Epithelial cell of esophagus (primary cell): ENCODE measurements around the gene PDE4B.

Experiments used
- DNase-seq: peaks from one replicate; pipeline ENCODE4 v3.0.0; 2010; ENCODE audit warnings: low read depth
- H3K4me3 ChIP-seq: 2 replicates; pipeline ENCODE4 v1.5.1; 2011; ENCODE audit warnings: mild to moderate bottlenecking, low read length, control low read depth
- CTCF ChIP-seq: IDR thresholded peaks from 2 replicates; pipeline ENCODE4 v1.5.1; 2011; ENCODE audit warnings: low read depth, mild to moderate bottlenecking, low read length, control low read depth, inconsistent platforms; ENCODE audit not compliant: insufficient read depth; ENCODE audit errors: missing control alignments

The PDE4B gene

GRCh38 chr1:66282891-66283621 lies 490.4 kb downstream of the PDE4B start:
- no peak overlapping the region for H3K4me3 ChIP-seq
- no peak for TF ChIP-seq CTCF
- DNase-seq, result no peak

DNA sequence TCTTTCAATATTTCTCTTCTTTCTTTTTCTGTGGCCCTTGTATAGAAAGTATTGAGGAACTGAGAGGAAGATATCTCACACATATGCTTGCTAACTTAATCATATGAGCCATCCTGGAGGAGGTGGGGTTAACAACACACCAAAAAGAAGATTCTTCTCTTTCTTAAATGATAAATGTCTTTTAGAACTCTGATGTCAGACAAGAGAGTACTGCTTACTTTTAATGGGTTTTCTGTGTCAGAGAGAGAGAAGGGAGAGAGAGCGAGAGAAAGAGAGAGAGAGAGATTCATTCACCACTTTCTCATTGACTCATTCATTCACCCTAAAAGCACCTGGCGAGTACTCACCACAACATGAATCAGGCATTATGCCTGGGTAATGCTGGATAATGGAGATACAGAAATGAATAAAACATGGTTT lies 490.9 kb downstream of the PDE4B start:
- peak; percentile 84 for DNase-seq

DNA sequence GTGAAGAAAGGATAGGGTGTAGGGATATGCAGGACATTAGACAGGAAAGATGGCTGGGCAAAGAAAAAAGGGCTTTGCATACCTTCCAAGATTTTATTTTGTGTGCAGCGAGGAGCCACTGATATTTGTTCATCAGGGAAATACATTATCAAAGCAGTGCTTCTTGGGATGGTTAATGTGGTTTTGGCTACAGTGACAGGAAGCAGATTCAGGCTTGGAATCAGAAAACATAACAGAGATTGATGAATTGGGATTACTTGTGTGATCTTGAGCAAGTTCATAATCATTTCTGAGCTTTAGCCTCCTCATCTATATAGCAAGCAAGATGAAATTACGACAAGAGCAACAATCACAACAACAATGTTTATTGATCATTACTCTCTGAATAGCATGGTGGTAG lies 492.1 kb downstream of the PDE4B start:
- no peak overlapping the region for H3K4me3 ChIP-seq
- no peak for TF ChIP-seq CTCF
- DNase-seq, result no peak

More for the DNA sequence above, 490.9 kb downstream of the PDE4B start:
- no peak for TF ChIP-seq CTCF
- H3K4me3 ChIP-seq, result no peak overlapping the region

- no peak overlapping the region for H3K4me3 ChIP-seq
- no peak for TF ChIP-seq CTCF
- DNase-seq, result peak; percentile 19
These were observed 493.0 kb downstream of the PDE4B start for GRCh38 chr1:66285618-66286270.

DNA sequence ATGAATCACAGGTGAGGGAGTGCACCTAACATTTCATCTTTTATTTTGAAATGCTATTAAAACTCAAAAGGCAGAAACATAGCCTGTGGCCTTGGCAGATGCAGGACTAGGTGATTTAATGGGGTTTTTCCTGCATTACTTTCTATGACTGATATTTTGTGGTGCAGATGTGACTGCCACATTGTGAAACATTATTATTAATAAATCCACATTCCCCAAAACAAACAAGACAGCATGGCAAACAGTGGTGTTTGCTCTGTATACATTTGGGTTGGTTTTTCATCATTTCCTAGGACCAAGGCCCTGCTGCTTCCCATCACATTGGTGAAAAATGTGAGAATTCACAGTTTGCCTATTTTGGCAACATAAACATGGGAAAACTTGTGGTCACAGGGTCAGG lies 493.6 kb downstream of the PDE4B start:
- peak; percentile 77 for DNase-seq
- no peak for TF ChIP-seq CTCF
- no peak overlapping the region for H3K4me3 ChIP-seq

- H3K4me3 ChIP-seq, result no peak overlapping the region
- no peak for DNase-seq
- TF ChIP-seq CTCF, result no peak
These were observed 495.4 kb downstream of the PDE4B start for GRCh38 chr1:66288048-66288447.
